KMS-11 (cell line): ENCODE measurements around the gene CRADD.

Experiments used
- H2AFZ ChIP-seq: fragments of 200-600 bp; sonication (generic); 2 replicates; pipeline ENCODE4 v1.6.1; 2016; ENCODE audit warnings: antibody characterized with exemption, mixed run types, low read depth
- H3K27ac ChIP-seq: fragments of 200-600 bp; sonication (generic); 2 replicates; pipeline ENCODE4 v1.6.1; 2016; ENCODE audit warnings: mild to moderate bottlenecking, mixed run types
- H3K27me3 ChIP-seq: fragments of 200-600 bp; sonication (generic); 2 replicates; pipeline ENCODE4 v1.6.1; 2017; ENCODE audit warnings: mild to moderate bottlenecking, low read depth, mixed run types, moderate library complexity; ENCODE audit not compliant: insufficient read depth
- H3K36me3 ChIP-seq: fragments of 200-600 bp; sonication (generic); 2 replicates; pipeline ENCODE4 v1.6.1; 2017; ENCODE audit warnings: mild to moderate bottlenecking, mixed run types; ENCODE audit not compliant: insufficient read depth
- H3K4me1 ChIP-seq: fragments of 200-600 bp; sonication (generic); 2 replicates; pipeline ENCODE4 v1.6.1; 2016; ENCODE audit warnings: mild to moderate bottlenecking, low read depth, mixed run types; ENCODE audit not compliant: poor library complexity, severe bottlenecking
- H3K4me2 ChIP-seq: fragments of 200-600 bp; sonication (generic); 2 replicates; pipeline ENCODE4 v1.7.0; 2016; ENCODE audit warnings: mild to moderate bottlenecking, mixed run types
- H3K4me3 ChIP-seq: fragments of 200-600 bp; sonication (generic); IDR thresholded peaks from 2 replicates; pipeline ENCODE4 v1.6.1; 2017; ENCODE audit warnings: low read depth, low read length, mixed read lengths; ENCODE audit not compliant: insufficient read depth
- H3K79me2 ChIP-seq: fragments of 200-600 bp; sonication (generic); 2 replicates; pipeline ENCODE4 v1.6.1; 2016; ENCODE audit warnings: low read depth, mixed run types; ENCODE audit not compliant: insufficient read depth
- H3K9ac ChIP-seq: fragments of 200-600 bp; sonication (generic); 2 replicates; pipeline ENCODE4 v1.6.1; 2016; ENCODE audit warnings: mild to moderate bottlenecking, mixed run types
- H4K20me1 ChIP-seq: fragments of 200-600 bp; sonication (generic); 2 replicates; pipeline ENCODE4 v1.6.1; 2016; ENCODE audit warnings: mild to moderate bottlenecking, mixed run types; ENCODE audit not compliant: insufficient read depth
- TF ChIP-seq, protein P1 (sequence below): fragments of 200-600 bp; sonication (generic); conservative IDR thresholded peaks from 2 replicates; pipeline ENCODE4 v1.6.1; 2017; ENCODE audit warnings: low read depth, mild to moderate bottlenecking, antibody characterized with exemption, low read length, moderate library complexity, mixed read lengths

CRADD gene

GRCh38 chr12:93894391-93895088 is 217.4 kb downstream of the CRADD start:
- H3K4me1 ChIP-seq: no peaks in the 10 kb centered on the region
- H4K20me1 ChIP-seq: no peaks in the 10 kb centered on the region
- H3K4me3 ChIP-seq: no peak overlapping the region
- no peak overlapping the region for H3K27ac ChIP-seq
- TF ChIP-seq, protein P1, sequence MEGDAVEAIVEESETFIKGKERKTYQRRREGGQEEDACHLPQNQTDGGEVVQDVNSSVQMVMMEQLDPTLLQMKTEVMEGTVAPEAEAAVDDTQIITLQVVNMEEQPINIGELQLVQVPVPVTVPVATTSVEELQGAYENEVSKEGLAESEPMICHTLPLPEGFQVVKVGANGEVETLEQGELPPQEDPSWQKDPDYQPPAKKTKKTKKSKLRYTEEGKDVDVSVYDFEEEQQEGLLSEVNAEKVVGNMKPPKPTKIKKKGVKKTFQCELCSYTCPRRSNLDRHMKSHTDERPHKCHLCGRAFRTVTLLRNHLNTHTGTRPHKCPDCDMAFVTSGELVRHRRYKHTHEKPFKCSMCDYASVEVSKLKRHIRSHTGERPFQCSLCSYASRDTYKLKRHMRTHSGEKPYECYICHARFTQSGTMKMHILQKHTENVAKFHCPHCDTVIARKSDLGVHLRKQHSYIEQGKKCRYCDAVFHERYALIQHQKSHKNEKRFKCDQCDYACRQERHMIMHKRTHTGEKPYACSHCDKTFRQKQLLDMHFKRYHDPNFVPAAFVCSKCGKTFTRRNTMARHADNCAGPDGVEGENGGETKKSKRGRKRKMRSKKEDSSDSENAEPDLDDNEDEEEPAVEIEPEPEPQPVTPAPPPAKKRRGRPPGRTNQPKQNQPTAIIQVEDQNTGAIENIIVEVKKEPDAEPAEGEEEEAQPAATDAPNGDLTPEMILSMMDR: no peak
- H2AFZ ChIP-seq: no peak overlapping the region
- no peaks in the 10 kb centered on the region for H3K79me2 ChIP-seq
- no peak overlapping the region for H3K4me2 ChIP-seq
- no peaks in the 10 kb centered on the region for H3K27me3 ChIP-seq
- no peak overlapping the region for H3K9ac ChIP-seq
- no peaks in the 10 kb centered on the region for H3K36me3 ChIP-seq

GRCh38 chr12:93895089-93895445 is 217.9 kb downstream of the CRADD start:
- H4K20me1 ChIP-seq: no peaks in the 10 kb centered on the region

GRCh38 chr12:93896427-93896826 is 219.3 kb downstream of the CRADD start:
- H3K27ac ChIP-seq: no peak overlapping the region
- no peak overlapping the region for H3K9ac ChIP-seq
- no peak overlapping the region for H2AFZ ChIP-seq
- no peaks in the 10 kb centered on the region for H3K79me2 ChIP-seq
- H3K36me3 ChIP-seq: no peaks in the 10 kb centered on the region
- H3K4me1 ChIP-seq: no peaks in the 10 kb centered on the region
- H3K4me2 ChIP-seq: no peak overlapping the region
- H3K4me3 ChIP-seq: no peak overlapping the region
- TF ChIP-seq, protein P1: no peak
- no peaks in the 10 kb centered on the region for H4K20me1 ChIP-seq
- H3K27me3 ChIP-seq: no peaks in the 10 kb centered on the region

More at GRCh38 chr12:93895089-93895445, 217.9 kb downstream of the CRADD start:
- H3K4me2 ChIP-seq: no peak overlapping the region
- H3K4me1 ChIP-seq: no peaks in the 10 kb centered on the region
- TF ChIP-seq, protein P1: no peak
- no peak overlapping the region for H3K27ac ChIP-seq
- no peak overlapping the region for H2AFZ ChIP-seq
- H3K27me3 ChIP-seq: no peaks in the 10 kb centered on the region
- no peaks in the 10 kb centered on the region for H3K79me2 ChIP-seq
- no peak overlapping the region for H3K4me3 ChIP-seq
- no peaks in the 10 kb centered on the region for H3K36me3 ChIP-seq
- no peak overlapping the region for H3K9ac ChIP-seq

DNA sequence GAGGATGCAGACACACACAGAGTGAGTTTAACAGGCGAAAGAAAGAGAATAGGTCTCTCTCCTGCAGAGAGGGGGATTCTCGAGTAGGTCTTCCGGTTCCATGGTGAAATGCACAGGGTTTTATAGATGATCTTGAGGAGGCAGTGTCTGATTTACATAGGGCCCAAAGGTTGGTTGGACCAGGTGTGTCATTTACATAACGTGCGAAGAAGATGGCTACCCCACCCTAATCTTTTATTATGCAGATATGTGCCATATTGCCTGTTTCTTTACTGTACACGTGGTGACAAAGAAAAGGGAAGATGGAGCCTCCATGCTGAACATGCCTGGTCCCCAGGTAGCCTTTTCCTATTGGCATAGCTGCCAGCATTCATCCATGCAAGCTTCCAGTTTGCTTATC is 219.8 kb downstream of the CRADD start:
- no peaks in the 10 kb centered on the region for H3K79me2 ChIP-seq

More for the DNA sequence above, 219.8 kb downstream of the CRADD start:
- Histone ChIP-seq H4K20me1 (no peaks in the 10 kb centered on the region), H3K9ac (no peak overlapping the region), H3K27ac (no peak overlapping the region), H3K4me2 (no peak overlapping the region), H3K36me3 (no peaks in the 10 kb centered on the region), H3K4me3 (no peak overlapping the region), H3K4me1 (no peaks in the 10 kb centered on the region), H2AFZ (no peak overlapping the region), H3K27me3 (no peaks in the 10 kb centered on the region)
- TF ChIP-seq, protein P1: no peak
